IMR-90 (cell line): ENCODE measurements around the gene CEP68. TPM values are rescaled to one million over a fixed set of nuclear protein-coding genes. Genes with fewer than 3 reads are reported as not detected.

Source experiments
- ATAC-seq: fragments of 200-7000 bp; cut with Tn5 transposase; 2 replicates; pipeline ENCODE4 v1.9.1; 2020; ENCODE audit warnings: low read depth, mild to moderate bottlenecking, moderate library complexity
- BruUV-seq: library from RNA; stranded (reverse); fragments of 400-500 nt; replicated peaks from 2 replicates; lab custom pipeline; 2021; lab: Mats Ljungman, UMichigan
- CTCF ChIA-PET: fragments of 300-600 bp; formaldehyde crosslinking; extraction: SDS; loops from one replicate; lab custom pipeline; 2021; ENCODE audit warnings: antibody characterized with exemption; lab: Yijun Ruan, JAX
- POLR2A ChIA-PET: fragments of 300-600 bp; sonication (Branson Sonifier 250); formaldehyde crosslinking; loops from one replicate; lab custom pipeline; 2022; ENCODE audit warnings: antibody characterized with exemption; ENCODE audit not compliant: unreplicated experiment; lab: Charles Lee
- DNase-seq: peaks from one replicate; pipeline ENCODE4 v3.0.0; 2013
- H2AFZ ChIP-seq: replicated peaks from 2 replicates; pipeline ENCODE3; 2013; ENCODE audit warnings: low read length, mild to moderate bottlenecking; ENCODE audit not compliant: poor library complexity
- H2AK5ac ChIP-seq: 2 replicates; pipeline ENCODE4 v1.6.1; 2013; ENCODE audit warnings: low read depth, low read length, inconsistent platforms
- H2AK9ac ChIP-seq: replicated peaks from 2 replicates; pipeline ENCODE3; 2013; ENCODE audit warnings: mild to moderate bottlenecking, low read depth, low read length, moderate library complexity; ENCODE audit not compliant: poor library complexity
- H2BK120ac ChIP-seq: 2 replicates; pipeline ENCODE4 v1.6.1; 2013; ENCODE audit warnings: low read depth, low read length, inconsistent platforms
- H2BK15ac ChIP-seq: 3 replicates; pipeline ENCODE4 v1.6.1; 2013; ENCODE audit warnings: low read depth, low read length, inconsistent platforms
- H2BK20ac ChIP-seq: 2 replicates; pipeline ENCODE4 v1.6.1; 2013; ENCODE audit warnings: low read depth, mild to moderate bottlenecking, inconsistent platforms, low read length, moderate library complexity
- H2BK5ac ChIP-seq: 2 replicates; pipeline ENCODE4 v1.6.1; 2013; ENCODE audit warnings: mild to moderate bottlenecking, low read depth, low read length, inconsistent platforms; ENCODE audit not compliant: poor library complexity, severe bottlenecking
- H3K14ac ChIP-seq: replicated peaks from 2 replicates; pipeline ENCODE4 v1.6.1; 2013; ENCODE audit warnings: low read depth, low read length, inconsistent platforms
- H3K18ac ChIP-seq: 2 replicates; pipeline ENCODE4 v1.6.1; 2013; ENCODE audit warnings: low read depth, low read length, control low read depth
- H3K23ac ChIP-seq: 2 replicates; pipeline ENCODE4 v1.6.1; 2013; ENCODE audit warnings: low read depth, low read length, inconsistent platforms
- H3K27ac ChIP-seq: 2 replicates; pipeline ENCODE4 v1.5.1; 2013; ENCODE audit warnings: mild to moderate bottlenecking, control low read depth, low read length; ENCODE audit not compliant: insufficient read depth
- H3K27me3 ChIP-seq: 2 replicates; pipeline ENCODE4 v1.6.1; 2013; ENCODE audit warnings: low read length; ENCODE audit not compliant: control insufficient read depth, insufficient read depth
- H3K36me3 ChIP-seq: 2 replicates; pipeline ENCODE4 v1.6.1; 2013; ENCODE audit warnings: low read length, mixed read lengths; ENCODE audit not compliant: control insufficient read depth, insufficient read depth
- H3K4ac ChIP-seq: 2 replicates; pipeline ENCODE4 v1.6.1; 2013; ENCODE audit warnings: low read depth, low read length, inconsistent platforms
- H3K4me1 ChIP-seq: 2 replicates; pipeline ENCODE4 v1.6.1; 2013; ENCODE audit warnings: low read length, mixed read lengths; ENCODE audit not compliant: control insufficient read depth, insufficient read depth
- H3K4me2 ChIP-seq: 2 replicates; pipeline ENCODE4 v1.6.1; 2013; ENCODE audit warnings: low read depth, mild to moderate bottlenecking, control low read depth, low read length, moderate library complexity
- H3K4me3 ChIP-seq: 2 replicates; pipeline ENCODE4 v1.5.1; 2013; ENCODE audit warnings: low read depth, mild to moderate bottlenecking, control low read depth, low read length, moderate library complexity; ENCODE audit not compliant: insufficient read depth
- H3K56ac ChIP-seq: 2 replicates; pipeline ENCODE4 v1.6.1; 2013; ENCODE audit warnings: low read length, inconsistent platforms; ENCODE audit not compliant: insufficient read depth; ENCODE audit errors: extremely low read depth
- H3K79me1 ChIP-seq, 2 experiments: 2 replicates each; pipeline ENCODE4 v1.6.1; 2013; ENCODE audit warnings: low read length in 2 of 2, inconsistent platforms in 1 of 2, low read depth in 1 of 2
- H3K9ac ChIP-seq: 2 replicates; pipeline ENCODE4 v1.6.1; 2013; ENCODE audit warnings: low read depth, low read length, control low read depth
- H3K9me1 ChIP-seq: 2 replicates; pipeline ENCODE4 v1.6.1; 2013; ENCODE audit warnings: low read length, inconsistent platforms; ENCODE audit not compliant: insufficient read depth
- H3K9me3 ChIP-seq: 2 replicates; pipeline ENCODE4 v1.6.1; 2013; ENCODE audit warnings: low read length; ENCODE audit not compliant: control insufficient read depth, insufficient read depth
- H4K20me1 ChIP-seq: 2 replicates; pipeline ENCODE4 v1.6.1; 2013; ENCODE audit warnings: low read length, inconsistent platforms; ENCODE audit not compliant: insufficient read depth
- H4K5ac ChIP-seq: 2 replicates; pipeline ENCODE4 v1.6.1; 2013; ENCODE audit warnings: mild to moderate bottlenecking, low read depth, low read length, control low read depth
- H4K8ac ChIP-seq, 2 experiments: 2 replicates each; pipeline ENCODE4 v1.6.1; 2013; ENCODE audit warnings: low read depth in 2 of 2, low read length in 2 of 2, control low read depth in 1 of 2, inconsistent platforms in 1 of 2
- H4K91ac ChIP-seq: 2 replicates; pipeline ENCODE4 v1.6.1; 2013; ENCODE audit warnings: low read depth, low read length, inconsistent platforms; ENCODE audit not compliant: insufficient read depth
- BHLHE40 ChIP-seq: fragments of 150-350 bp; IDR thresholded peaks from 2 replicates; pipeline ENCODE4 v1.6.1; 2016; ENCODE audit warnings: mild to moderate bottlenecking, low read depth, low read length
- CEBPB ChIP-seq: IDR thresholded peaks from 2 replicates; pipeline ENCODE4 v1.6.1; 2012; ENCODE audit warnings: low read depth, low read length, improper control_type of control experiment
- CHD1 ChIP-seq: IDR thresholded peaks from 2 replicates; pipeline ENCODE4 v1.6.1; 2012; ENCODE audit warnings: low read depth, low read length, improper control_type of control experiment
- FOS ChIP-seq: fragments of 150-350 bp; IDR thresholded peaks from 2 replicates; pipeline ENCODE4 v1.6.1; 2016; ENCODE audit warnings: low read depth, low read length
- MAFK ChIP-seq: IDR thresholded peaks from 2 replicates; pipeline ENCODE4 v1.6.1; 2012; ENCODE audit warnings: low read depth, low read length, improper control_type of control experiment
- MAZ ChIP-seq: IDR thresholded peaks from 2 replicates; pipeline ENCODE4 v1.6.1; 2012; ENCODE audit warnings: low read depth, mild to moderate bottlenecking, low read length, improper control_type of control experiment, moderate library complexity, borderline replicate concordance
- MXI1 ChIP-seq: IDR thresholded peaks from 2 replicates; pipeline ENCODE4 v1.6.1; 2012; ENCODE audit warnings: low read depth, mild to moderate bottlenecking, low read length, moderate library complexity, borderline replicate concordance
- NFE2L2 ChIP-seq: fragments of 150-350 bp; IDR thresholded peaks from 2 replicates; pipeline ENCODE4 v1.6.1; 2016; ENCODE audit warnings: low read depth, mild to moderate bottlenecking, low read length
- POLR2A ChIP-seq: IDR thresholded peaks from 2 replicates; pipeline ENCODE4 v1.6.1; 2012; ENCODE audit warnings: mild to moderate bottlenecking, low read depth, low read length
- RAD21 ChIP-seq: IDR thresholded peaks from 2 replicates; pipeline ENCODE4 v1.6.1; 2012; ENCODE audit warnings: low read length, improper control_type of control experiment
- RCOR1 ChIP-seq: IDR thresholded peaks from 2 replicates; pipeline ENCODE4 v1.6.1; 2012; ENCODE audit warnings: mild to moderate bottlenecking, low read length, improper control_type of control experiment; ENCODE audit not compliant: insufficient replicate concordance
- RFX5 ChIP-seq: IDR thresholded peaks from 2 replicates; pipeline ENCODE4 v1.8.0; 2012; ENCODE audit warnings: low read depth, mild to moderate bottlenecking, low read length, moderate library complexity
- SMC3 ChIP-seq: fragments of 150-350 bp; IDR thresholded peaks from 2 replicates; pipeline ENCODE4 v1.6.1; 2016; ENCODE audit warnings: low read depth, mild to moderate bottlenecking, antibody characterized with exemption, low read length, moderate library complexity
- WGBS, 2 experiments: methylation state at CpG; one replicate each; pipeline versions ENCODE4 v1.1.5 to v1.1.7; 2013; ENCODE audit warnings: missing lambda C conversion rate in 2 of 2; ENCODE audit not compliant: insufficient read length in 1 of 2; ENCODE audit errors: extremely low coverage in 2 of 2; 5-methylcytosine and 5-hydroxymethylcytosine counted together
- dilution Hi-C: fragments of 300-500 bp; cut with HindIII; formaldehyde crosslinking; loops from one replicate; pipeline ENCODE4 v1.14.3; 2018; ENCODE audit warnings: low sequenced_read_pairs; ENCODE audit not compliant: unreplicated experiment
- in situ Hi-C: fragments of 300-500 bp; cut with MboI; formaldehyde crosslinking; loops from 3 replicates; pipeline ENCODE4 v1.14.3; 2019; ENCODE audit warnings: low sequenced_read_pairs, inconsistent platforms, mixed read lengths
- intact Hi-C: fragments of 100-400 bp; cut with micrococcal nuclease; formaldehyde crosslinking; loops from 2 replicates; pipeline ENCODE4 v1.10.0; 2022
- polyA plus RNA-seq, 3 experiments: library from polyadenylated mRNA; depleted of rRNA; stranded (reverse); fragments of >200 nt; gene quantifications; 2 replicates each; pipeline ENCODE4 v1.2.3, GENCODE V29; 2012; ENCODE audit warnings: low replicate concordance in 1 of 3
- total RNA-seq: library from RNA; depleted of rRNA; stranded (reverse); fragments of >200 nt; gene quantifications from 2 replicates; pipeline ENCODE4 v1.2.3, GENCODE V29; 2012
- TF ChIP-seq, protein P1 (sequence below): fragments of 150-350 bp; IDR thresholded peaks from 2 replicates; pipeline ENCODE4 v1.6.1; 2017; ENCODE audit warnings: mild to moderate bottlenecking, antibody characterized with exemption, low read length, low read depth
- TF ChIP-seq, protein P2 (sequence below): conservative IDR thresholded peaks from 2 replicates; pipeline ENCODE4 v1.5.1; 2012; ENCODE audit warnings: mild to moderate bottlenecking, low read depth, low read length, improper control_type of control experiment
- TF ChIP-seq, protein P3 (sequence below): fragments of 150-350 bp; IDR thresholded peaks from 2 replicates; pipeline ENCODE4 v1.6.1; 2016; ENCODE audit warnings: low read depth, mild to moderate bottlenecking, low read length, moderate library complexity, borderline replicate concordance

Gene CEP68
- total and polyA plus RNA-seq, 2 of the 4 experiments (the other 2 are of a cell fraction): 5.5 to 5.6 TPM

DNA sequence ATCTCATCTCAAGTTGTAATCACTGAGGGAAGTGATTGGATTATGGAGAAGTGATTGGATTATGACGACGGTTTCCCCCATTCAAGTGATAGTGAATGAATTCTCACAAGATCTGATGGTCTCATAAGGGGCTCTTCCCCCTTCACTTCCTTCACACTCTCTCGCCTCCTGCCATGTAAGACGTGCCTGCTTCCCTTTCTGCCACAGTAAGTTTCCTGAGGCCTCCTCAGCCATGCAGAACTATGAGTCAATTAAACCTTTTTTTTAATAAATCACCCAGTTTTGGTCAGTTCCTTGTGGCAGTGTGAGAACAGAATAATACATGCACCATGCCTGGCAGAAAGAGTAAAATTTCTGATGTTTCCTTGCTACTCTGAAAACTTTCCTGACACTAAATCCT is 36.6 kb downstream of the CEP68 start:
- H3K27ac ChIP-seq: no peak overlapping the region
- dilution Hi-C loops: no loop called here
- WGBS, 2 experiments: 82% methylated on average over 2 of the region's 4 CpGs; no CpG with 5 or more reads in 1 of the 2 experiments
- H2AFZ ChIP-seq: no peak overlapping the region
- no peak overlapping the region for H3K4me2 ChIP-seq
- peaks cover 40% of the 10 kb centered on the region for H3K36me3 ChIP-seq
- BruUV-seq: no TSS peak
- no peak overlapping the region for H3K56ac ChIP-seq
- no peak overlapping the region for H3K4me3 ChIP-seq
- H4K20me1 ChIP-seq: peaks cover 90% of the 10 kb centered on the region
- no peak overlapping the region for H2BK20ac ChIP-seq
- H2AK5ac ChIP-seq: no peak overlapping the region
- H3K9me1 ChIP-seq: peaks cover 13% of the 10 kb centered on the region
- H3K18ac ChIP-seq: no peak overlapping the region
- H3K27me3 ChIP-seq: no peaks in the 10 kb centered on the region
- H4K5ac ChIP-seq: no peak overlapping the region
- H4K8ac ChIP-seq: no peak overlapping the region
- no peak overlapping the region for H4K91ac ChIP-seq
- H2BK5ac ChIP-seq: no peak overlapping the region
- ChIA-PET CTCF (no interaction called here), POLR2A (no interaction called here)
- in situ Hi-C loops: no loop called here
- no peak overlapping the region for H3K14ac ChIP-seq
- H3K9ac ChIP-seq: no peak overlapping the region
- H3K9me3 ChIP-seq: no peaks in the 10 kb centered on the region
- TF ChIP-seq MAFK (no peak), FOS (no peak), RAD21 (no peak), NFE2L2 (no peak), BHLHE40 (no peak), CHD1 (no peak), RFX5 (no peak), RCOR1 (no peak), MXI1 (no peak), POLR2A (no peak), CEBPB (no peak), MAZ (no peak), SMC3 (no peak)
- TF ChIP-seq, protein P1, sequence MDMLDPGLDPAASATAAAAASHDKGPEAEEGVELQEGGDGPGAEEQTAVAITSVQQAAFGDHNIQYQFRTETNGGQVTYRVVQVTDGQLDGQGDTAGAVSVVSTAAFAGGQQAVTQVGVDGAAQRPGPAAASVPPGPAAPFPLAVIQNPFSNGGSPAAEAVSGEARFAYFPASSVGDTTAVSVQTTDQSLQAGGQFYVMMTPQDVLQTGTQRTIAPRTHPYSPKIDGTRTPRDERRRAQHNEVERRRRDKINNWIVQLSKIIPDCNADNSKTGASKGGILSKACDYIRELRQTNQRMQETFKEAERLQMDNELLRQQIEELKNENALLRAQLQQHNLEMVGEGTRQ: no peak
- TF ChIP-seq, protein P2, sequence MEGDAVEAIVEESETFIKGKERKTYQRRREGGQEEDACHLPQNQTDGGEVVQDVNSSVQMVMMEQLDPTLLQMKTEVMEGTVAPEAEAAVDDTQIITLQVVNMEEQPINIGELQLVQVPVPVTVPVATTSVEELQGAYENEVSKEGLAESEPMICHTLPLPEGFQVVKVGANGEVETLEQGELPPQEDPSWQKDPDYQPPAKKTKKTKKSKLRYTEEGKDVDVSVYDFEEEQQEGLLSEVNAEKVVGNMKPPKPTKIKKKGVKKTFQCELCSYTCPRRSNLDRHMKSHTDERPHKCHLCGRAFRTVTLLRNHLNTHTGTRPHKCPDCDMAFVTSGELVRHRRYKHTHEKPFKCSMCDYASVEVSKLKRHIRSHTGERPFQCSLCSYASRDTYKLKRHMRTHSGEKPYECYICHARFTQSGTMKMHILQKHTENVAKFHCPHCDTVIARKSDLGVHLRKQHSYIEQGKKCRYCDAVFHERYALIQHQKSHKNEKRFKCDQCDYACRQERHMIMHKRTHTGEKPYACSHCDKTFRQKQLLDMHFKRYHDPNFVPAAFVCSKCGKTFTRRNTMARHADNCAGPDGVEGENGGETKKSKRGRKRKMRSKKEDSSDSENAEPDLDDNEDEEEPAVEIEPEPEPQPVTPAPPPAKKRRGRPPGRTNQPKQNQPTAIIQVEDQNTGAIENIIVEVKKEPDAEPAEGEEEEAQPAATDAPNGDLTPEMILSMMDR: no peak
- TF ChIP-seq, protein P3, sequence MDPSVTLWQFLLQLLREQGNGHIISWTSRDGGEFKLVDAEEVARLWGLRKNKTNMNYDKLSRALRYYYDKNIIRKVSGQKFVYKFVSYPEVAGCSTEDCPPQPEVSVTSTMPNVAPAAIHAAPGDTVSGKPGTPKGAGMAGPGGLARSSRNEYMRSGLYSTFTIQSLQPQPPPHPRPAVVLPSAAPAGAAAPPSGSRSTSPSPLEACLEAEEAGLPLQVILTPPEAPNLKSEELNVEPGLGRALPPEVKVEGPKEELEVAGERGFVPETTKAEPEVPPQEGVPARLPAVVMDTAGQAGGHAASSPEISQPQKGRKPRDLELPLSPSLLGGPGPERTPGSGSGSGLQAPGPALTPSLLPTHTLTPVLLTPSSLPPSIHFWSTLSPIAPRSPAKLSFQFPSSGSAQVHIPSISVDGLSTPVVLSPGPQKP: no peak
- intact Hi-C loops: loop anchor here (10.0 kb wide), 1 partner anchor 482 kb away; no protein-coding TSS in a partner anchor
- no peak overlapping the region for H3K23ac ChIP-seq
- DNase-seq: no peak
- no peak overlapping the region for H2BK120ac ChIP-seq
- no peak overlapping the region for H2AK9ac ChIP-seq
- peaks cover 26 to 78% of the 10 kb centered on the region in 2 experiments for H3K79me1 ChIP-seq
- no peak overlapping the region for H2BK15ac ChIP-seq
- H3K4ac ChIP-seq: no peak overlapping the region
- ATAC-seq: no peak
- no peaks in the 10 kb centered on the region; the same call in 1 of the 2 replicates for H3K4me1 ChIP-seq
